Cardiac fibroblast (primary cell): ENCODE data around the gene SNRK.

Experiments
- DNase-seq, 2 donors: peaks; one replicate each; pipeline versions ENCODE4 v3.0.0 to v3.0.0-alpha.2; 2010; ENCODE audit warnings: low read depth in 2 of 2
- H3K4me3 ChIP-seq, 2 donors: replicated peaks in 1 of 2; 1 replicate in 1 of 2; 2 replicates in 1 of 2; pipeline ENCODE4 v1.5.1; 2011; ENCODE audit warnings: low read depth in 2 of 2, low read length in 2 of 2, mild to moderate bottlenecking in 2 of 2, moderate library complexity in 1 of 2
- CTCF ChIP-seq: IDR thresholded peaks from one replicate; pipeline ENCODE4 v1.5.1; 2011; ENCODE audit warnings: low read depth, mild to moderate bottlenecking, low read length, inconsistent platforms

The SNRK gene

GRCh38 chr3:43399034-43399433, 112.7 kb downstream of the SNRK start:
- H3K4me3 ChIP-seq, result no peak overlapping the region
- TF ChIP-seq CTCF, result no peak
- no peak for DNase-seq

GRCh38 chr3:43400167-43400566, 113.8 kb downstream of the SNRK start:
- TF ChIP-seq CTCF, result no peak
- DNase-seq, result no peak
- H3K4me3 ChIP-seq, result no peak overlapping the region
